ENCODE measurements around the gene DNM1. TPM values are rescaled to one million over a fixed set of nuclear protein-coding genes. Genes with fewer than 3 reads are reported as not detected.

The DNM1 gene
- 44.2 and 131 TPM in 2 replicates for total RNA-seq

DNA sequence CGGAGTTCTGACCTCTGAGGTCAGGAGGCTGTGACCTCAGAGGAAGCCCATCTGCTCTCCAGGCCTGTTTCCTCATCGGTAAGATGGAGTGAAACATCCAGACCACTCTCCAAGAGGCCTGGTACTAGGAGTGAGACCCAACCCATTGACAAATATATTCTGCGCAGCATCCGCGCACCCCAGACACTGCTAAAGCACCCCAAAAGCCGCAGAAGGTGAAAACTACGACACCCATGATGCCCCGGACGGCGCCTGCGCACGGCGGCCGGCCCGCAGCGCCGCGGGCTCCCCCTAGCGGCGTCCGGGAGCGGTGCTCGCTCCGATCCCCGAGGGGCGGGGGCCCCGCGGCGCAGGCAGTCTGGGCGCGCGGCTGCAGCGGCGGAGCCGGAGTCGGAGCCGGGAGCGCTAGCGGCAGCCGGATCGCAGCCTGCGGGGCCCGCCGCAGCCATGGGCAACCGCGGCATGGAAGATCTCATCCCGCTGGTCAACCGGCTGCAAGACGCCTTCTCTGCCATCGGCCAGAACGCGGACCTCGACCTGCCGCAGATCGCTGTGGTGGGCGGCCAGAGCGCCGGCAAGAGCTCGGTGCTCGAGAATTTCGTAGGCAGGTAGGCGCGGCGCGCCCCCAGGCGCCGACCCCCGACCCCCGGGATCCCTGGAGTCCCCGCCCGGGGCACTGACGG, at the start of gene DNM1:
Gene DNM1 (plus strand): TSS at position 356 of the 683 bp plus-strand sequence. CDS start 92 bp downstream, at position 448.

DNA sequence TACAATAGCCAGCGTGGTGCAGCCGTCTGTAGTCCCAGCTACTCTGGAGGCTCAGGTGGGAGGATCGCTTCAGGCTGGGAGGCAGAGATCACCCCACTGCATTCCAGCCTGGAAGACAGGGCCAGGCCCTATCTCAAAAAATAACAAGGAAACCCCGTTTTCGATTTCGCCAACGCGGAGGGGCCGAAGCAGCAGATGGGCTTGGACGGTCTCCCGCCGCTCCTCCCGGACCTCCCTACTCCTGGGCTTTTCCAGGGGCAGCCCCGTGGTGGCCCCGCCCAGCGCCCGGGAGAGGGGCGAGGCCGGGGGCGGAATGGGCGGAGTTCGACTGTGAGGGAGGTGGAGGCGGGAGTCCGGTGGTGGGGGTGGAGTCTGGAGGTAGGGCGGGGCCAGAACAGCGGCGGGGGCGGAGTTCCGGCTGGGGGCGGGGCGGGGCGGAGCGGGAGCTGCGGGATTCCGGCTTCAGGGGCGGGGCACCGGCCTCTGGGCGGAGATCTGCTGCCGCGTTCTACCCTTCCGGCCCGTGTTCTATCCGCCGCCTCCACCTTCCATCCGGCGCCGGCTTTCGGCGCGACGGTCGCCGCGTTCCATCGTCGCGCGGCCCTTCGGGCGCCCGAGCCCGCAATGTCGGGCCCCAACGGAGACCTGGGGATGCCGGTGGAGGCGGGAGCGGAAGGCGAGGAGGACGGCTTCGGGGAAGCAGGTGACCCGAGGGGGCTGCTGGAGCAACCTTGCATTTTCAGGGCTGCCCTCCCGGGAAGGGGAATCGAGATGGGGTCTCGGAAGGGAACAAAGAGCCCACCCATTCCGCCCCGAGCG, 43.2 kb upstream of the DNM1 start, which contains the start of gene BBLN:
Gene BBLN (plus strand): TSS at position 482 of the 819 bp plus-strand sequence. CDS start 143 bp downstream, at position 625.

DNA sequence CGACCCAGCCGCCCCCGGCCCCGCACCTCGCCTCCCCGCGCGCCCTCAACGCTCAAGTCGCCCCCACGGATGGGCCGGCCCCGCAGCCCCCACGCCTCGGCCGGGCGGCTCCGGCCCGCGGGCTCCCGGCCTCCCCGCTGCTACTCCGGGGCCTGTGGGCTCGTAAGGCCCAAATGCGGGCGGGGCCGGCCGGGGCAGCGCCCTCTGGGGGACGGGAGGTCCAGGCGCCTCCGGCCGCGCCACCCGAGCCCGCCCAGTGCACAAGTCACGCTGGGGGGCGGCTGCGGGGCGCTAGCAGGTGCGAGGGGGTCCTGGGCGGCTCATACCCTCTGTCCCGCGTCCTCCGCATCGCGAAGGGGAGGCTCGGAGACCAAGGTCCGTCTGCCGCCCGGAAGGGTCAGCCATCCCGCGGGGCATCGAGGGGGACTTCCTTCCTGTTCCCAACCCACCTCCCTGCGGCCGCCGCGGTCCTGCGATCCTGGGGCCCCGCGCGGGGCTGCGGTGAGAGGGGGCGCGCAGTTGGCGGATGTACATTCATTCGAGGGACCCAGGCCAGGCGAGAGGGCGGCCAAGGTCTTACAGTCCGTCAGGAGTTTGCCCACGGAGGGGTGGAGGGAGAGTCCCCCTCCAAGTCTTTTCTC, 11.7 kb upstream of the DNM1 start, which contains the start of gene CIZ1:
Gene CIZ1 (minus strand): TSS at position 167 of the 641 bp plus-strand sequence. CDS start 715 bp downstream, outside the sequence.

DNA sequence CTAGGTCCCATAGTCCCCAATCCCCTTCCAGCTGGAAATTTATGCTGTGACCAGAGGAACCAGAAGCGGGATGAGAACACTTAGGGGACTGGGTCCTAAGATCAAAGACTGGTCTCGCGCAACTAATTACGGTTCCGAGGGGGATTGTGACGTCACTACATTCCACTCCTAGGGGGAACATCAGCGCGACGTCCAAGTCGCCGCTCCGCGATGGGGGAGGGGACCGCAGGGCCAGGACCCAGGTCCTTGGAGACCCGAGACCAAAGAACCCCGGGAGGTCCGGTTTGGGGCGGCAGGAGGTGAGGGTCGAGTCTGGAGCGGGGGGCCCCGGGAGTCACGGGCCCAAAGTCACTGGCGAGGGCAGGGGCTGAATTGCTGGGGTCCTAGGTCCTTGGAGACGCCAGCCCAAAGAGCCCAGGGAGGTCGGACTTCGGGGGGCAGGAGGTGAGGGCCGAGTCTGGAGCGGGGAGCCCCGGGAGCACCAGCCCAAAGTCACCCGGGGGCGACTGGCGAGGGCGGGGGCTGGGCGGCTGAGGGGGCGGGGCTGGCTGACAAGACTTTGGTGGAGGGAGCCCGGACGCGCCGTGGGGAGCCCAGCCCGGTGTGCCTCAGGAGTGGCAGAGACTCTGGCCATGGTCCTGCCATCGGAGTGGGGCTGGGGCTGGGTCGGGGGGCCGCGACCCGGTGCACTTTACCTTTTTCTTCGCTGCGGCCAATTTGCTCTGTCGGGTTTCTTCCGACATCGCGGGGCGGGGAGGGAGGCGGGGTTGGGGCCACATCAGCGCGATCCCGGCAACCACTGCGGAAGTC, 72.2 kb downstream of the DNM1 start, which contains the start of gene GOLGA2:
Gene GOLGA2 (minus strand): TSS at position 810 of the 810 bp plus-strand sequence. CDS start 31 bp downstream, at position 779.

DNA sequence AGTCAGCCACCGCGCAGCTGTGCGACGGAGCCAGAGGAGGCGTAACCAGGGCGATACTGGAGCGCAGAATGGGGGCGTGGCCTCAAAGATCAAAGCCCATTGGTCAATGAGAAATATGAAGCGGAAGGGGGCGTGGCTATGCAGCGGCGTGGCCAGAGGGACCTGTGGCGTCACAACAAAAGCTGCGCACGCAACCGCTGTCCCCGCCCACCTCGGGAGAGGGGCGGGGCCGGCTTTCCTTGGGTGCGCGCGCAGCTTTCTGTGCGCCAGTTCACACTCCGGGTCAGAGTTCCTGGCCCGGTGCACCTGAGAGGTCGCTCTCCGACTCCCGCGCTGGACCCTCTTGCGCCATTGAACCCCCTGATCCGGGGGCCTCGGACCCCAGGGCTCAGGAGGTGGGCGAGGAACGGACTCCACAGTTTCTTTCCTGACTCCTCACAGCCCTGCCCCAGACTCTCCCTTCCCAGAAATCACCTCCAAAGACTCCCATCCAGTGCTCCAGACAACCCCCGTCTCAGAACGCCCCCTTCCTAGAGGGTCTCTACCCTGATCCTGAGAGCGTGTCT, 72.9 kb downstream of the DNM1 start, which contains the start of gene SWI5:
Gene SWI5 (plus strand): TSS at position 269 of the 566 bp plus-strand sequence.

Other genes with a start within 250 kb of the DNM1 start
- gene EEIG1, start 222.4 kb upstream of the DNM1 start, total RNA-seq: 4.6 and 9.5 TPM in 2 replicates
- 8.3 and 8.5 TPM in 2 replicates for gene NAIF1, start 136.1 kb upstream of the DNM1 start, total RNA-seq
- gene SLC25A25, start 135.1 kb upstream of the DNM1 start, total RNA-seq: 9.8 TPM in 2 replicates
- 84.0 and 100 TPM in 2 replicates for gene PTGES2, start 75.7 kb upstream of the DNM1 start, total RNA-seq
- 1.9 TPM in 1 of 2 replicates, not detected in the other for gene LCN2, start 53.9 kb upstream of the DNM1 start, total RNA-seq
- gene BBLN, start 43.1 kb upstream of the DNM1 start, total RNA-seq: 177 and 374 TPM in 2 replicates
- gene CIZ1, start 11.8 kb upstream of the DNM1 start, total RNA-seq: 67.0 and 90.5 TPM in 2 replicates
- 41.7 and 62.4 TPM in 2 replicates for gene GOLGA2, start 72.6 kb downstream of the DNM1 start, total RNA-seq
- gene SWI5, start 72.9 kb downstream of the DNM1 start, total RNA-seq: 48.6 and 66.6 TPM in 2 replicates
- 16.6 and 17.2 TPM in 2 replicates for gene TRUB2, start 119.1 kb downstream of the DNM1 start, total RNA-seq
- gene COQ4, start 119.5 kb downstream of the DNM1 start, total RNA-seq: 61.1 and 63.0 TPM in 2 replicates
- gene SLC27A4, start 137.1 kb downstream of the DNM1 start, total RNA-seq: 36.3 and 48.2 TPM in 2 replicates
- gene URM1, start 168.0 kb downstream of the DNM1 start, total RNA-seq: 47.9 and 55.2 TPM in 2 replicates
- gene CERCAM, start 217.5 kb downstream of the DNM1 start, total RNA-seq: 91.9 and 147 TPM in 2 replicates